NCI-H82 (cell line): ENCODE data around the gene ENTR1.

Source experiments
- DNase-seq: peaks from one replicate; lab custom pipeline; 2025; lab: John Stamatoyannopoulos, UW

Gene ENTR1

GRCh38 chr9:136397643-136398042, 12.8 kb downstream of the ENTR1 start:
- DNase-seq: no peak

- DNase-seq: no peak
Observed at GRCh38 chr9:136396219-136396515, 14.2 kb downstream of the ENTR1 start.

- no peak for DNase-seq
Observed at GRCh38 chr9:136395345-136396218, 14.8 kb downstream of the ENTR1 start.

- no peak for DNase-seq
Observed at GRCh38 chr9:136395020-136395340, 15.4 kb downstream of the ENTR1 start.

- no peak for DNase-seq
Observed at GRCh38 chr9:136394312-136395019, 15.9 kb downstream of the ENTR1 start.

GRCh38 chr9:136393531-136393930, 16.9 kb downstream of the ENTR1 start:
- no peak for DNase-seq

- DNase-seq: no peak
Observed at GRCh38 chr9:136392538-136393449, 17.6 kb downstream of the ENTR1 start.

GRCh38 chr9:136391737-136392537, 18.5 kb downstream of the ENTR1 start:
- no peak for DNase-seq

GRCh38 chr9:136389396-136389795, 21.0 kb downstream of the ENTR1 start:
- DNase-seq: no peak

- no peak for DNase-seq
Observed at GRCh38 chr9:136387217-136387616, 23.2 kb downstream of the ENTR1 start.

GRCh38 chr9:136386018-136386417, 24.4 kb downstream of the ENTR1 start:
- DNase-seq: no peak

- no peak for DNase-seq
Observed at GRCh38 chr9:136385015-136385414, 25.4 kb downstream of the ENTR1 start.

- no peak for DNase-seq
Observed at GRCh38 chr9:136383436-136383835, 27.0 kb downstream of the ENTR1 start.

GRCh38 chr9:136381966-136382513, 28.4 kb downstream of the ENTR1 start:
- no peak for DNase-seq

- DNase-seq: no peak
Observed at GRCh38 chr9:136381311-136381710, 29.1 kb downstream of the ENTR1 start.

- no peak for DNase-seq
Observed at GRCh38 chr9:136380381-136380780, 30.0 kb downstream of the ENTR1 start.

- DNase-seq: no peak
Observed at GRCh38 chr9:136379891-136380290, 30.5 kb downstream of the ENTR1 start.

- DNase-seq: no peak
Observed at GRCh38 chr9:136379401-136379800, 31.0 kb downstream of the ENTR1 start.

GRCh38 chr9:136379003-136379287, 31.5 kb downstream of the ENTR1 start:
- no peak for DNase-seq

- no peak for DNase-seq
Observed at GRCh38 chr9:136378170-136379002, 32.0 kb downstream of the ENTR1 start.
